ENCODE data around the gene SYNPO.

SYNPO gene

GRCh38 chr5:150608991-150609390 is 31.5 kb upstream of the SYNPO start:
- no peak for DNase-seq

GRCh38 chr5:150609843-150610584 is 30.4 kb upstream of the SYNPO start:
- DNase-seq = no peak

GRCh38 chr5:150611026-150611425 is 29.4 kb upstream of the SYNPO start:
- no peak for DNase-seq

GRCh38 chr5:150612405-150612804 is 28.1 kb upstream of the SYNPO start:
- DNase-seq = no peak

- no peak for DNase-seq
Observed at GRCh38 chr5:150612905-150613670, 27.4 kb upstream of the SYNPO start.

GRCh38 chr5:150613991-150614660 is 26.3 kb upstream of the SYNPO start:
- DNase-seq = no peak

GRCh38 chr5:150614661-150615060 is 25.8 kb upstream of the SYNPO start:
- no peak for DNase-seq

- DNase-seq = no peak
Observed at GRCh38 chr5:150615141-150615699, 25.2 kb upstream of the SYNPO start.

- no peak for DNase-seq
Observed at GRCh38 chr5:150616024-150616470, 24.4 kb upstream of the SYNPO start.

GRCh38 chr5:150616506-150616905 is 24.0 kb upstream of the SYNPO start:
- no peak for DNase-seq

- DNase-seq = no peak
Observed at GRCh38 chr5:150618163-150618562, 22.3 kb upstream of the SYNPO start.

GRCh38 chr5:150618588-150619281 is 21.7 kb upstream of the SYNPO start:
- no peak for DNase-seq

- DNase-seq = no peak
Observed at GRCh38 chr5:150619359-150620230, 20.9 kb upstream of the SYNPO start.

- DNase-seq = no peak
Observed at GRCh38 chr5:150621301-150621700, 19.2 kb upstream of the SYNPO start.

- no peak for DNase-seq
Observed at GRCh38 chr5:150622157-150622556, 18.3 kb upstream of the SYNPO start.

GRCh38 chr5:150623152-150623877 is 17.1 kb upstream of the SYNPO start:
- no peak for DNase-seq

GRCh38 chr5:150623878-150624216 is 16.6 kb upstream of the SYNPO start:
- no peak for DNase-seq

GRCh38 chr5:150624334-150625163 is 15.9 kb upstream of the SYNPO start:
- no peak for DNase-seq

GRCh38 chr5:150625164-150625535 is 15.3 kb upstream of the SYNPO start:
- DNase-seq = no peak

Measured in DMS153 (cell line).